HG03039 (cell line): ENCODE results near the gene NEK10.
"Not testable (repeated sequence)": the region's sequence is repeated elsewhere in the genome, so short reads cannot be mapped to it uniquely, and the experiment has no call there.

Experiments
- ATAC-seq: cut with Tn5 transposase; IDR thresholded peaks from one replicate; pipeline ENCODE4 v1.9.1; 2021; ENCODE audit warnings: mild to moderate bottlenecking, moderate library complexity; ENCODE audit not compliant: unreplicated experiment

NEK10 gene

GRCh38 chr3:27319847-27320526 is 49.2 kb downstream of the NEK10 start:
- no peak for ATAC-seq

- no peak for ATAC-seq
Observed at GRCh38 chr3:27319304-27319703, 49.9 kb downstream of the NEK10 start.

GRCh38 chr3:27317096-27317495 is 52.1 kb downstream of the NEK10 start:
- ATAC-seq: no peak

GRCh38 chr3:27315003-27315402 is 54.2 kb downstream of the NEK10 start:
- no peak for ATAC-seq

- ATAC-seq: peak; percentile 89
Observed at GRCh38 chr3:27312044-27312668, 57.0 kb downstream of the NEK10 start.

GRCh38 chr3:27311400-27311799 is 57.8 kb downstream of the NEK10 start:
- no peak for ATAC-seq

GRCh38 chr3:27310688-27311087 is 58.5 kb downstream of the NEK10 start:
- ATAC-seq: no peak

- ATAC-seq: no peak
Observed at GRCh38 chr3:27307566-27307965, 61.6 kb downstream of the NEK10 start.

- ATAC-seq: no peak
Observed at GRCh38 chr3:27302891-27303290, 66.3 kb downstream of the NEK10 start.

- not testable (repeated sequence) for ATAC-seq
Observed at GRCh38 chr3:27298981-27299380, 70.2 kb downstream of the NEK10 start.

GRCh38 chr3:27293939-27294338 is 75.2 kb downstream of the NEK10 start:
- no peak for ATAC-seq

- no peak for ATAC-seq
Observed at GRCh38 chr3:27290760-27291159, 78.4 kb downstream of the NEK10 start.

- ATAC-seq: no peak
Observed at GRCh38 chr3:27289769-27290413, 79.3 kb downstream of the NEK10 start.

- no peak for ATAC-seq
Observed at GRCh38 chr3:27287052-27287451, 82.1 kb downstream of the NEK10 start.

GRCh38 chr3:27286467-27286866 is 82.7 kb downstream of the NEK10 start:
- ATAC-seq: not testable (repeated sequence)

- no peak for ATAC-seq
Observed at GRCh38 chr3:27285668-27286067, 83.5 kb downstream of the NEK10 start.

- no peak for ATAC-seq
Observed at GRCh38 chr3:27281671-27282150, 87.5 kb downstream of the NEK10 start.

- ATAC-seq: no peak
Observed at GRCh38 chr3:27279123-27279522, 90.1 kb downstream of the NEK10 start.

GRCh38 chr3:27278383-27279055 is 90.7 kb downstream of the NEK10 start:
- ATAC-seq: no peak

- ATAC-seq: no peak
Observed at GRCh38 chr3:27275441-27275990, 93.7 kb downstream of the NEK10 start.

- ATAC-seq: no peak
Observed at GRCh38 chr3:27271890-27272289, 97.3 kb downstream of the NEK10 start.
